ENCODE measurements around the gene SH3RF3. TPM values are rescaled to one million over a fixed set of nuclear protein-coding genes. Genes with fewer than 3 reads are reported as not detected.

The SH3RF3 gene
- total RNA-seq, 2 experiments from 2014 or later = 1.8 to 2.0 TPM

GRCh38 chr2:109439986-109440385 lies 311.0 kb downstream of the SH3RF3 start:
- CTCF ChIA-PET = no interaction called here
- H3K36me3 Mint-ChIP-seq (ENCODE audit: low read depth) = peaks cover 40% of the 10 kb centered on the region
- no peaks in the 10 kb centered on the region for H3K4me1 Mint-ChIP-seq (ENCODE audit: low read depth)
- intact Hi-C loops (cut with micrococcal nuclease) = no loop called here
- H3K27me3 Mint-ChIP-seq (ENCODE audit: low read depth) = no peaks in the 10 kb centered on the region
- H3K4me3 Mint-ChIP-seq = no peak overlapping the region
- no peak overlapping the region for H3K27ac Mint-ChIP-seq
- DNase-seq = no peak
- peaks cover 31% of the 10 kb centered on the region for H3K9me3 Mint-ChIP-seq

- CTCF ChIA-PET = no interaction called here
- Mint-ChIP-seq H3K27ac (no peak overlapping the region), H3K4me3 (no peak overlapping the region), H3K4me1 (ENCODE audit: low read depth) (no peaks in the 10 kb centered on the region), H3K27me3 (ENCODE audit: low read depth) (no peaks in the 10 kb centered on the region), H3K36me3 (ENCODE audit: low read depth) (peaks cover 40% of the 10 kb centered on the region), H3K9me3 (peaks cover 31% of the 10 kb centered on the region)
- no peak for DNase-seq
- intact Hi-C loops (cut with micrococcal nuclease) = no loop called here
These were observed 311.6 kb downstream of the SH3RF3 start for GRCh38 chr2:109440499-109441156.

GRCh38 chr2:109442715-109443319 lies 313.8 kb downstream of the SH3RF3 start:
- intact Hi-C loops (cut with micrococcal nuclease) = no loop called here
- Mint-ChIP-seq H3K27ac (no peak overlapping the region), H3K4me3 (no peak overlapping the region), H3K4me1 (ENCODE audit: low read depth) (no peaks in the 10 kb centered on the region), H3K36me3 (ENCODE audit: low read depth) (peaks cover 34% of the 10 kb centered on the region), H3K27me3 (ENCODE audit: low read depth) (no peaks in the 10 kb centered on the region), H3K9me3 (peaks cover 31% of the 10 kb centered on the region)
- CTCF ChIA-PET = no interaction called here
- DNase-seq = no peak

GRCh38 chr2:109444916-109445315 lies 315.9 kb downstream of the SH3RF3 start:
- no peak for DNase-seq
- no peaks in the 10 kb centered on the region for H3K27me3 Mint-ChIP-seq (ENCODE audit: low read depth)
- CTCF ChIA-PET = no interaction called here
- H3K27ac Mint-ChIP-seq = no peak overlapping the region
- intact Hi-C loops (cut with micrococcal nuclease) = no loop called here
- no peak overlapping the region for H3K4me3 Mint-ChIP-seq
- H3K4me1 Mint-ChIP-seq (ENCODE audit: low read depth) = no peaks in the 10 kb centered on the region
- H3K36me3 Mint-ChIP-seq (ENCODE audit: low read depth) = peaks cover 22% of the 10 kb centered on the region
- peaks cover 28% of the 10 kb centered on the region for H3K9me3 Mint-ChIP-seq

GRCh38 chr2:109446278-109447131 lies 317.5 kb downstream of the SH3RF3 start:
- no peak overlapping the region for H3K27ac Mint-ChIP-seq
- no peaks in the 10 kb centered on the region for H3K4me1 Mint-ChIP-seq (ENCODE audit: low read depth)
- no peak for DNase-seq
- intact Hi-C loops (cut with micrococcal nuclease) = no loop called here
- H3K9me3 Mint-ChIP-seq = peaks cover 16% of the 10 kb centered on the region
- no peaks in the 10 kb centered on the region for H3K27me3 Mint-ChIP-seq (ENCODE audit: low read depth)
- CTCF ChIA-PET = interaction anchor here (0.8 kb wide), 1 partner anchor 189 kb away, joined by 3 read pairs; no protein-coding TSS in a partner anchor
- H3K4me3 Mint-ChIP-seq = no peak overlapping the region
- H3K36me3 Mint-ChIP-seq (ENCODE audit: low read depth) = peaks cover 12% of the 10 kb centered on the region

- intact Hi-C loops (cut with micrococcal nuclease) = no loop called here
- CTCF ChIA-PET = no interaction called here
- peaks cover 12% of the 10 kb centered on the region for H3K36me3 Mint-ChIP-seq (ENCODE audit: low read depth)
- H3K27me3 Mint-ChIP-seq (ENCODE audit: low read depth) = no peaks in the 10 kb centered on the region
- H3K27ac Mint-ChIP-seq = no peak overlapping the region
- DNase-seq = no peak
- peaks cover 13% of the 10 kb centered on the region for H3K9me3 Mint-ChIP-seq
- H3K4me3 Mint-ChIP-seq = no peak overlapping the region
- H3K4me1 Mint-ChIP-seq (ENCODE audit: low read depth) = no peaks in the 10 kb centered on the region
These were observed 318.3 kb downstream of the SH3RF3 start for GRCh38 chr2:109447251-109447661.

GRCh38 chr2:109447776-109448175 lies 318.8 kb downstream of the SH3RF3 start:
- Mint-ChIP-seq H3K4me1 (ENCODE audit: low read depth) (no peaks in the 10 kb centered on the region), H3K9me3 (peaks cover 8% of the 10 kb centered on the region), H3K4me3 (no peak overlapping the region), H3K27ac (no peak overlapping the region), H3K27me3 (ENCODE audit: low read depth) (no peaks in the 10 kb centered on the region), H3K36me3 (ENCODE audit: low read depth) (peaks cover 11% of the 10 kb centered on the region)
- CTCF ChIA-PET = no interaction called here
- intact Hi-C loops (cut with micrococcal nuclease) = no loop called here
- no peak for DNase-seq

GRCh38 chr2:109448207-109448606 lies 319.2 kb downstream of the SH3RF3 start:
- intact Hi-C loops (cut with micrococcal nuclease) = no loop called here
- H3K9me3 Mint-ChIP-seq = peaks cover 8% of the 10 kb centered on the region
- H3K27me3 Mint-ChIP-seq (ENCODE audit: low read depth) = no peaks in the 10 kb centered on the region
- CTCF ChIA-PET = interaction anchor here (0.6 kb wide), 1 partner anchor 230 kb away, joined by 3 read pairs; no protein-coding TSS in a partner anchor
- H3K4me1 Mint-ChIP-seq (ENCODE audit: low read depth) = no peaks in the 10 kb centered on the region
- H3K27ac Mint-ChIP-seq = no peak overlapping the region
- H3K36me3 Mint-ChIP-seq (ENCODE audit: low read depth) = peaks cover 10% of the 10 kb centered on the region
- DNase-seq = no peak
- no peak overlapping the region for H3K4me3 Mint-ChIP-seq

- intact Hi-C loops (cut with micrococcal nuclease) = no loop called here
- Mint-ChIP-seq H3K27ac (no peak overlapping the region), H3K4me1 (ENCODE audit: low read depth) (no peaks in the 10 kb centered on the region), H3K9me3 (peaks cover 6% of the 10 kb centered on the region), H3K36me3 (ENCODE audit: low read depth) (peaks cover 7% of the 10 kb centered on the region), H3K4me3 (no peak overlapping the region), H3K27me3 (ENCODE audit: low read depth) (no peaks in the 10 kb centered on the region)
- CTCF ChIA-PET = interaction anchor here (0.6 to 1.1 kb wide), 2 partner anchors 61 to 231 kb away, joined by 3 to 4 read pairs; no protein-coding TSS in a partner anchor
- no peak for DNase-seq
These were observed 320.2 kb downstream of the SH3RF3 start for GRCh38 chr2:109448946-109449788.

- H3K36me3 Mint-ChIP-seq (ENCODE audit: low read depth) = peaks cover 3% of the 10 kb centered on the region
- no peaks in the 10 kb centered on the region for H3K27me3 Mint-ChIP-seq (ENCODE audit: low read depth)
- CTCF ChIA-PET = no interaction called here
- H3K4me1 Mint-ChIP-seq (ENCODE audit: low read depth) = peaks cover 10% of the 10 kb centered on the region
- H3K27ac Mint-ChIP-seq = no peak overlapping the region
- no peak for DNase-seq
- H3K4me3 Mint-ChIP-seq = no peak overlapping the region
- intact Hi-C loops (cut with micrococcal nuclease) = loop anchor here (5.0 to 10.0 kb wide), 3 partner anchors 56 to 613 kb away; no protein-coding TSS in a partner anchor
- H3K9me3 Mint-ChIP-seq = no peaks in the 10 kb centered on the region
These were observed 321.7 kb downstream of the SH3RF3 start for GRCh38 chr2:109450574-109451273.

- intact Hi-C loops (cut with micrococcal nuclease) = loop anchor here (5.0 to 10.0 kb wide), 3 partner anchors 57 to 614 kb away; no protein-coding TSS in a partner anchor
- no peak for DNase-seq
- Mint-ChIP-seq H3K4me3 (no peak overlapping the region), H3K27me3 (ENCODE audit: low read depth) (no peaks in the 10 kb centered on the region), H3K4me1 (ENCODE audit: low read depth) (peaks cover 12% of the 10 kb centered on the region), H3K27ac (no peak overlapping the region), H3K36me3 (ENCODE audit: low read depth) (peaks cover 3% of the 10 kb centered on the region), H3K9me3 (no peaks in the 10 kb centered on the region)
- CTCF ChIA-PET = interaction anchor here (0.6 kb wide), 1 partner anchor 1644 kb away, joined by 3 read pairs; no protein-coding TSS in a partner anchor
These were observed 322.7 kb downstream of the SH3RF3 start for GRCh38 chr2:109451671-109452070.
